Adrenal gland (tissue), 12 donors: ENCODE measurements around the gene ERC1. TPM values are rescaled to one million over a fixed set of nuclear protein-coding genes. Genes with fewer than 3 reads are reported as not detected.

Source experiments
- DNase-seq, 7 donors: peaks; one replicate each; pipeline ENCODE4 v3.0.0-alpha.2; 2019 to 2020
- H3K27ac ChIP-seq, 5 donors: fragments of 200-600 bp; sonication (generic) in 4 of 5; 1 replicate in 3 of 5; 2 replicates in 2 of 5; pipeline versions ENCODE4 v1.5.1 to v1.8.0; 2016 to 2020; ENCODE audit warnings: mild to moderate bottlenecking in 1 of 5
- H3K27me3 ChIP-seq: fragments of 200-600 bp; 2 replicates; pipeline ENCODE4 v1.8.0; 2021
- H3K36me3 ChIP-seq, 2 donors: fragments of 200-600 bp; replicated peaks in 1 of 2; 1 replicate in 1 of 2; 2 replicates in 1 of 2; pipeline versions ENCODE4 v1.5.1 to v1.8.0; 2018 to 2022
- H3K4me1 ChIP-seq, 2 donors: fragments of 200-600 bp; replicated peaks in 1 of 2; 1 replicate in 1 of 2; 2 replicates in 1 of 2; pipeline versions ENCODE4 v1.5.1 to v1.8.0; 2018 to 2021
- H3K4me3 ChIP-seq, 4 donors: fragments of 200-600 bp; sonication (generic) in 3 of 4; one replicate each; pipeline ENCODE4 v1.5.1; 2016 to 2018
- H3K9me3 ChIP-seq, 3 donors: fragments of 200-600 bp; sonication (generic) in 1 of 3; replicated peaks in 1 of 3; 1 replicate in 2 of 3; 2 replicates in 1 of 3; pipeline versions ENCODE4 v1.5.1 to v1.8.0; 2016 to 2021
- CTCF ChIP-seq, 6 experiments: fragments of 450-650 bp in 4 of 6; fragments of 200-600 bp in 2 of 6; sonication (generic) in 1 of 6; IDR thresholded peaks; 1 replicate in 5 of 6; 2 replicates in 1 of 6; pipeline versions ENCODE4 v1.5.1 to v1.8.0; 2016 to 2021; ENCODE audit warnings: antibody characterized with exemption in 6 of 6, mild to moderate bottlenecking in 2 of 6, moderate library complexity in 1 of 6
- POLR2A ChIP-seq, 2 donors: fragments of 450-650 bp; IDR thresholded peaks; one replicate each; pipeline ENCODE4 v1.6.1; 2017; ENCODE audit warnings: antibody characterized with exemption in 2 of 2, mild to moderate bottlenecking in 2 of 2, moderate library complexity in 1 of 2
- WGBS, 4 donors: extraction: QIAGEN DNeasy Blood & Tissue Kit in 2 of 4; methylation state at CpG; one replicate each; pipeline versions ENCODE4 v1.1.5 to v1.1.7; 2013 to 2017; 5-methylcytosine and 5-hydroxymethylcytosine counted together
- intact Hi-C, 2 donors: fragments of 100-400 bp; cut with DNase I; formaldehyde crosslinking; loops; one replicate each; pipeline versions ENCODE4 v1.14.1 to v1.15.0; 2022 to 2023
- polyA plus RNA-seq, 3 donors: library from polyadenylated mRNA; stranded (reverse); fragments of 200-250 nt in 2 of 3; fragments of 350-450 nt in 1 of 3; fragmentation: Illumina TruSeq in 1 of 3; extraction: RNeasy Lipid Tissue Mini Kit (QIAGEN cat#74804) in 1 of 3; gene quantifications; one replicate each; pipeline ENCODE4 v1.2.3, GENCODE V29; 2013 to 2014
- total RNA-seq, 9 donors: library from RNA; depleted of rRNA in 4 of 9; stranded (reverse); fragments of >200 nt in 4 of 9; fragments of 120-200 nt in 1 of 9; fragmentation: NEBNext Ultra II Directional in 1 of 9; extraction: Animal tissue kit (Norgen Biotek cat#: 25700) in 1 of 9; gene quantifications; one replicate each; pipeline versions ENCODE4 v1.1.0 to v1.2.4, GENCODE V29; 2013 to 2023
- donor health status: healthy with polysubstance abuse.
- donor health status: Bipolar disorder and iron deficiency.
- donor health status: DM: yes; HTN: yes; CAD: no.
- donor health status: DM: no; HTN: no; CAD: no.
- donor health status: DM: no; HTN: no; CAD: no.
- donor health status: DM: yes; HTN: yes; CAD: no.

Gene ERC1
- total and polyA plus RNA-seq, 12 donors, result 4.1 to 79.5 (median 40.2) TPM

GRCh38 chr12:1466481-1467154 is 475.6 kb downstream of the ERC1 start:
- TF ChIP-seq CTCF (IDR thresholded peaks at IDR 0.05) (no peak), POLR2A (IDR thresholded peaks at IDR 0.05) (no peak)
- H3K4me3 ChIP-seq, result no peak overlapping the region
- no peak overlapping the region for H3K27ac ChIP-seq

GRCh38 chr12:1467710-1468109 is 476.7 kb downstream of the ERC1 start:
- Histone ChIP-seq H3K9me3 (no peaks in the 10 kb centered on the region), H3K27ac (no peak overlapping the region), H3K27me3 (no peaks in the 10 kb centered on the region), H3K4me3 (no peak overlapping the region), H3K4me1 (no peaks in the 10 kb centered on the region), H3K36me3 (no peaks in the 10 kb centered on the region)
- intact Hi-C loops, result no loop called here
- TF ChIP-seq POLR2A (IDR thresholded peaks at IDR 0.05) (no peak), CTCF (IDR thresholded peaks at IDR 0.05) (no peak)
- 97 to 99% (median 98%) methylated on average over 11 of the region's 11 CpGs for WGBS, 4 donors
- no peak for DNase-seq

More at GRCh38 chr12:1466481-1467154, 475.6 kb downstream of the ERC1 start:
- intact Hi-C loops, result no loop called here
- no peaks in the 10 kb centered on the region for H3K4me1 ChIP-seq
- no peaks in the 10 kb centered on the region for H3K9me3 ChIP-seq
- H3K27me3 ChIP-seq, result no peaks in the 10 kb centered on the region
- whole genome bisulfite sequencing, 4 donors, result 86 to 91% (median 89%) methylated on average over 5 of the region's 5 CpGs
- no peak for DNase-seq
- H3K36me3 ChIP-seq, result no peaks in the 10 kb centered on the region

- intact Hi-C loops, result no loop called here
- TF ChIP-seq POLR2A (IDR thresholded peaks at IDR 0.05), result no peak
- peaks cover 8 to 11% of the 10 kb centered on the region in 2 donors for H3K4me1 ChIP-seq
- H3K36me3 ChIP-seq, result no peaks in the 10 kb centered on the region
- H3K27me3 ChIP-seq, result no peaks in the 10 kb centered on the region
- DNase-seq, result no peak
- no peak overlapping the region for H3K27ac ChIP-seq
- 87 to 93% (median 91%) methylated on average over 5 to 6 of the region's 6 CpGs for WGBS, 4 donors
- H3K4me3 ChIP-seq, result no peak overlapping the region
- no peaks in the 10 kb centered on the region for H3K9me3 ChIP-seq
These were observed 478.0 kb downstream of the ERC1 start for GRCh38 chr12:1469070-1469469.

- 70 to 77% (median 71%) methylated on average over 5 of the region's 5 CpGs for WGBS, 4 donors
- TF ChIP-seq CTCF (IDR thresholded peaks at IDR 0.05) (no peak), POLR2A (IDR thresholded peaks at IDR 0.05) (no peak)
- no peak overlapping the region for H3K27ac ChIP-seq
- intact Hi-C loops, result no loop called here
- no peaks in the 10 kb centered on the region for H3K9me3 ChIP-seq
- DNase-seq, result peak in 1 of 7 donors; percentile 12
- H3K4me1 ChIP-seq, result peaks cover 11 to 16% of the 10 kb centered on the region in 2 donors
- no peaks in the 10 kb centered on the region for H3K27me3 ChIP-seq
- H3K36me3 ChIP-seq, result no peaks in the 10 kb centered on the region
- no peak overlapping the region for H3K4me3 ChIP-seq
These were observed 479.0 kb downstream of the ERC1 start for GRCh38 chr12:1470051-1470450.

- Histone ChIP-seq H3K9me3 (no peaks in the 10 kb centered on the region), H3K4me1 (peaks cover 11 to 16% of the 10 kb centered on the region in 2 donors), H3K27me3 (no peaks in the 10 kb centered on the region), H3K4me3 (no peak overlapping the region), H3K27ac (no peak overlapping the region), H3K36me3 (no peaks in the 10 kb centered on the region)
- WGBS, 4 donors, result 82 to 93% (median 90%) methylated on average over 6 of the region's 6 CpGs
- DNase-seq, result no peak
- intact Hi-C loops, result no loop called here
- TF ChIP-seq CTCF (IDR thresholded peaks at IDR 0.05), result no peak
- no peak for TF ChIP-seq POLR2A (IDR thresholded peaks at IDR 0.05)
These were observed 480.2 kb downstream of the ERC1 start for GRCh38 chr12:1471224-1471623.
